COLO829 (cell line): ENCODE measurements around the gene INKA2.

Experiments used
- DNase-seq: peaks from one replicate; pipeline ENCODE4 v3.0.0; 2012; ENCODE audit warnings: low spot score

The INKA2 gene

GRCh38 chr1:111699268-111699667 is 39.9 kb downstream of the INKA2 start:
- no peak for DNase-seq

GRCh38 chr1:111696330-111696729 is 42.9 kb downstream of the INKA2 start:
- DNase-seq: no peak

- no peak for DNase-seq
Observed at GRCh38 chr1:111695801-111696200, 43.4 kb downstream of the INKA2 start.

GRCh38 chr1:111691886-111692285 is 47.3 kb downstream of the INKA2 start:
- no peak for DNase-seq

- DNase-seq: peak; percentile 8
Observed at GRCh38 chr1:111690306-111690617, 48.9 kb downstream of the INKA2 start.
